Panc1 (cell line): ENCODE results near the gene APOL4.

Source experiments
- CTCF ChIP-seq: fragments of 450-650 bp; IDR thresholded peaks from 2 replicates; pipeline ENCODE4 v1.5.1; 2017; ENCODE audit warnings: mild to moderate bottlenecking
- TF ChIP-seq, protein P1 (sequence below), 2 experiments: IDR thresholded peaks; 2 replicates each; pipeline ENCODE4 v1.6.1; 2011 to 2012; ENCODE audit warnings: low read depth in 2 of 2, control low read depth in 1 of 2, low read length in 1 of 2, mild to moderate bottlenecking in 1 of 2, moderate library complexity in 1 of 2; ENCODE audit not compliant: insufficient read depth in 1 of 2

GRCh38 chr22:36192542-36192941 lies 9.1 kb downstream of the APOL4 start:
- no peak for TF ChIP-seq CTCF
- TF ChIP-seq, protein P1, sequence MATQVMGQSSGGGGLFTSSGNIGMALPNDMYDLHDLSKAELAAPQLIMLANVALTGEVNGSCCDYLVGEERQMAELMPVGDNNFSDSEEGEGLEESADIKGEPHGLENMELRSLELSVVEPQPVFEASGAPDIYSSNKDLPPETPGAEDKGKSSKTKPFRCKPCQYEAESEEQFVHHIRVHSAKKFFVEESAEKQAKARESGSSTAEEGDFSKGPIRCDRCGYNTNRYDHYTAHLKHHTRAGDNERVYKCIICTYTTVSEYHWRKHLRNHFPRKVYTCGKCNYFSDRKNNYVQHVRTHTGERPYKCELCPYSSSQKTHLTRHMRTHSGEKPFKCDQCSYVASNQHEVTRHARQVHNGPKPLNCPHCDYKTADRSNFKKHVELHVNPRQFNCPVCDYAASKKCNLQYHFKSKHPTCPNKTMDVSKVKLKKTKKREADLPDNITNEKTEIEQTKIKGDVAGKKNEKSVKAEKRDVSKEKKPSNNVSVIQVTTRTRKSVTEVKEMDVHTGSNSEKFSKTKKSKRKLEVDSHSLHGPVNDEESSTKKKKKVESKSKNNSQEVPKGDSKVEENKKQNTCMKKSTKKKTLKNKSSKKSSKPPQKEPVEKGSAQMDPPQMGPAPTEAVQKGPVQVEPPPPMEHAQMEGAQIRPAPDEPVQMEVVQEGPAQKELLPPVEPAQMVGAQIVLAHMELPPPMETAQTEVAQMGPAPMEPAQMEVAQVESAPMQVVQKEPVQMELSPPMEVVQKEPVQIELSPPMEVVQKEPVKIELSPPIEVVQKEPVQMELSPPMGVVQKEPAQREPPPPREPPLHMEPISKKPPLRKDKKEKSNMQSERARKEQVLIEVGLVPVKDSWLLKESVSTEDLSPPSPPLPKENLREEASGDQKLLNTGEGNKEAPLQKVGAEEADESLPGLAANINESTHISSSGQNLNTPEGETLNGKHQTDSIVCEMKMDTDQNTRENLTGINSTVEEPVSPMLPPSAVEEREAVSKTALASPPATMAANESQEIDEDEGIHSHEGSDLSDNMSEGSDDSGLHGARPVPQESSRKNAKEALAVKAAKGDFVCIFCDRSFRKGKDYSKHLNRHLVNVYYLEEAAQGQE (IDR thresholded peaks at IDR 0.05; ENCODE audit: insufficient read depth in 1 of 2, low read depth in 2 of 2, low read length in 1 of 2), result no peak
